HUDEP-2 (cell line): Measurements from ENCODE around the gene CLASP1.
"Not testable (repeated sequence)": the region's sequence is repeated elsewhere in the genome, so short reads cannot be mapped to it uniquely, and the experiment has no call there.

Experiments used
- DNase-seq, 76 experiments: peaks; one replicate each; lab custom pipeline; 2025; ENCODE audit not compliant: unreplicated experiment in 76 of 76; lab: John Stamatoyannopoulos, UW

Gene CLASP1

GRCh38 chr2:121387591-121388325, 261.5 kb downstream of the CLASP1 start:
- no peak for DNase-seq

GRCh38 chr2:121386707-121387106, 262.6 kb downstream of the CLASP1 start:
- DNase-seq: no peak

- DNase-seq: no peak
Measured at GRCh38 chr2:121386102-121386501, 263.2 kb downstream of the CLASP1 start.

- peak in 1 of 76 experiments; percentile 5 for DNase-seq
Measured at GRCh38 chr2:121382744-121383143, 266.5 kb downstream of the CLASP1 start.

GRCh38 chr2:121377646-121378045, 271.6 kb downstream of the CLASP1 start:
- DNase-seq: no peak

GRCh38 chr2:121376535-121377250, 272.6 kb downstream of the CLASP1 start:
- no peak for DNase-seq

GRCh38 chr2:121375621-121376159, 273.6 kb downstream of the CLASP1 start:
- no peak for DNase-seq

- not testable (repeated sequence) for DNase-seq
Measured at GRCh38 chr2:121374412-121375075, 274.7 kb downstream of the CLASP1 start.

- no peak for DNase-seq
Measured at GRCh38 chr2:121372721-121373353, 276.4 kb downstream of the CLASP1 start.

GRCh38 chr2:121372082-121372481, 277.2 kb downstream of the CLASP1 start:
- no peak for DNase-seq

GRCh38 chr2:121368836-121369235, 280.4 kb downstream of the CLASP1 start:
- no peak for DNase-seq

- DNase-seq: no peak
Measured at GRCh38 chr2:121368155-121368554, 281.1 kb downstream of the CLASP1 start.

GRCh38 chr2:121367246-121367900, 281.9 kb downstream of the CLASP1 start:
- no peak for DNase-seq

- no peak for DNase-seq
Measured at GRCh38 chr2:121366040-121366439, 283.2 kb downstream of the CLASP1 start.

- no peak for DNase-seq
Measured at GRCh38 chr2:121365061-121365460, 284.2 kb downstream of the CLASP1 start.

GRCh38 chr2:121363632-121364420, 285.4 kb downstream of the CLASP1 start:
- DNase-seq: no peak

- DNase-seq: no peak
Measured at GRCh38 chr2:121362774-121363173, 286.5 kb downstream of the CLASP1 start.

GRCh38 chr2:121362226-121362625, 287.0 kb downstream of the CLASP1 start:
- no peak for DNase-seq

GRCh38 chr2:121360566-121361300, 288.5 kb downstream of the CLASP1 start:
- DNase-seq: no peak
